HG02588 (cell line): ENCODE data around the gene EXOC4.
"Not testable (repeated sequence)": the region's sequence is repeated elsewhere in the genome, so short reads cannot be mapped to it uniquely, and the experiment has no call there.

Experiments used
- ATAC-seq: cut with Tn5 transposase; IDR thresholded peaks from one replicate; pipeline ENCODE4 v1.9.1; 2021; ENCODE audit warnings: mild to moderate bottlenecking, moderate library complexity; ENCODE audit not compliant: unreplicated experiment

The EXOC4 gene

GRCh38 chr7:133609806-133610205 lies 356.9 kb downstream of the EXOC4 start:
- ATAC-seq = no peak

GRCh38 chr7:133611955-133612354 lies 359.1 kb downstream of the EXOC4 start:
- ATAC-seq = no peak

GRCh38 chr7:133613250-133613790 lies 360.4 kb downstream of the EXOC4 start:
- no peak for ATAC-seq

GRCh38 chr7:133614251-133614650 lies 361.4 kb downstream of the EXOC4 start:
- ATAC-seq = no peak

- ATAC-seq = no peak
Observed at GRCh38 chr7:133618970-133619369, 366.1 kb downstream of the EXOC4 start.

GRCh38 chr7:133619491-133619890 lies 366.6 kb downstream of the EXOC4 start:
- no peak for ATAC-seq

GRCh38 chr7:133623721-133624120 lies 370.8 kb downstream of the EXOC4 start:
- ATAC-seq = no peak

GRCh38 chr7:133625046-133625445 lies 372.2 kb downstream of the EXOC4 start:
- ATAC-seq = no peak

- no peak for ATAC-seq
Observed at GRCh38 chr7:133629701-133630100, 376.8 kb downstream of the EXOC4 start.

GRCh38 chr7:133633055-133633454 lies 380.2 kb downstream of the EXOC4 start:
- no peak for ATAC-seq

- no peak for ATAC-seq
Observed at GRCh38 chr7:133635541-133635940, 382.7 kb downstream of the EXOC4 start.

- no peak for ATAC-seq
Observed at GRCh38 chr7:133638857-133639256, 386.0 kb downstream of the EXOC4 start.

GRCh38 chr7:133641436-133641835 lies 388.6 kb downstream of the EXOC4 start:
- no peak for ATAC-seq

- no peak for ATAC-seq
Observed at GRCh38 chr7:133642907-133643306, 390.0 kb downstream of the EXOC4 start.

GRCh38 chr7:133643652-133644051 lies 390.8 kb downstream of the EXOC4 start:
- not testable (repeated sequence) for ATAC-seq

GRCh38 chr7:133645884-133646391 lies 393.1 kb downstream of the EXOC4 start:
- ATAC-seq = no peak

- ATAC-seq = no peak
Observed at GRCh38 chr7:133646472-133647315, 393.8 kb downstream of the EXOC4 start.

GRCh38 chr7:133649593-133649992 lies 396.7 kb downstream of the EXOC4 start:
- no peak for ATAC-seq

- no peak for ATAC-seq
Observed at GRCh38 chr7:133650069-133650468, 397.2 kb downstream of the EXOC4 start.

- ATAC-seq = no peak
Observed at GRCh38 chr7:133650487-133651300, 397.8 kb downstream of the EXOC4 start.

GRCh38 chr7:133652547-133652946 lies 399.7 kb downstream of the EXOC4 start:
- no peak for ATAC-seq
